Right ventricle myocardium superior (tissue), 1 donor: Measurements from ENCODE around the gene KAT6B. TPM values are rescaled to one million over a fixed set of nuclear protein-coding genes. Genes with fewer than 3 reads are reported as not detected.
A peak's percentile ranks its signal among the peaks of the same experiment; 100 is the strongest.

Experiments
- ATAC-seq: fragments of 200-7000 bp; cut with Tn5 transposase; one replicate; pipeline ENCODE4 v1.9.1; 2020; ENCODE audit warnings: mild to moderate bottlenecking; ENCODE audit not compliant: poor library complexity
- DNase-seq: peaks from one replicate; pipeline ENCODE4 v3.0.0-alpha.2; 2020
- intact Hi-C: fragments of 100-400 bp; cut with DNase I; formaldehyde crosslinking; loops from one replicate; pipeline ENCODE4 v1.11.2; 2022
- total RNA-seq: library from RNA; stranded (reverse); fragmentation: NEBNext Ultra II Directional; extraction: Animal tissue kit (Norgen Biotek cat#: 25700); gene quantifications from one replicate; pipeline ENCODE4 v1.2.1, GENCODE V29; 2021
- donor health status: DM: no; HTN: yes; CAD: no; lungs with severe emphysema.

KAT6B gene
- total RNA-seq, 1 donor from 2014 or later, result 36.2 TPM

DNA sequence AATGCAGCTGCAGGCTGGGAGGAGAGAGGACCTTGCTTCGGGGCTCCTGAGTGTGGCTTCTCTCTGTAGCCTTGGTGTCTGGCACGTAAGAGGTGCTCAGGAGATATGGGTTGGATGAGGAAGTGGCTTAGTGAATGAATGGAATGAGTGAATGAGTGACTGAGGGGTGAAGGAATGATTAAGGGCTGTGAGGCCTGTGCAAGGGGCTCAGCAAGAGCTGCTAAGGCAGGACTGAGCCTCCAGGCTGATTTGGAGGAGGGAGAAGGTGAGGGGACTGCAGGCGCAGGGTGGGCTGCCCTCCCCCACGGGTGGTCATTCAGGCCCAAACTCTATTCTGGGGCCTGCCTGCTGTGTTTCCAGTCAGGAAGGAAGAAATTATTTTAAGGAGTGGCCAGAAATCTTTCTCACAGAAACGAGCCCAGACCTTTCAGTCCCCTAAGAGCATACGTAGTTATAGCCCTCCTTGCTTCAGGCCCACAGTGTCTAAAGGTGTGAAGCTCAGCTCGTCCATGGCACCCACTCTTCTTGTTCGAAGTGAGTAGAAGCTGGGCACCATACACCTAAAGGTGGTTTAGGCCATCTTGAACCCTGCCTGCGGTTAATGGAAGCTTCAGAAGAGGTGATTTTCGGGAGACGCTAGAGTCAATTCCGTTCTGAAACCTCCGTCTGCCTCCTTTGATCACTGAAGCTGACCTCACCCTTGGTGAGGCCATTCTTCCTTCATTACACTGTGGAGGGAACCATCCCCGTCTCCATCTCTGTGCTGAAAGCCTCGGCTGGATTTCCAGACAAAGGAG is 235.5 kb downstream of the KAT6B start:
- intact Hi-C loops, result no loop called here
- ATAC-seq (no peak), DNase-seq (no peak)

DNA sequence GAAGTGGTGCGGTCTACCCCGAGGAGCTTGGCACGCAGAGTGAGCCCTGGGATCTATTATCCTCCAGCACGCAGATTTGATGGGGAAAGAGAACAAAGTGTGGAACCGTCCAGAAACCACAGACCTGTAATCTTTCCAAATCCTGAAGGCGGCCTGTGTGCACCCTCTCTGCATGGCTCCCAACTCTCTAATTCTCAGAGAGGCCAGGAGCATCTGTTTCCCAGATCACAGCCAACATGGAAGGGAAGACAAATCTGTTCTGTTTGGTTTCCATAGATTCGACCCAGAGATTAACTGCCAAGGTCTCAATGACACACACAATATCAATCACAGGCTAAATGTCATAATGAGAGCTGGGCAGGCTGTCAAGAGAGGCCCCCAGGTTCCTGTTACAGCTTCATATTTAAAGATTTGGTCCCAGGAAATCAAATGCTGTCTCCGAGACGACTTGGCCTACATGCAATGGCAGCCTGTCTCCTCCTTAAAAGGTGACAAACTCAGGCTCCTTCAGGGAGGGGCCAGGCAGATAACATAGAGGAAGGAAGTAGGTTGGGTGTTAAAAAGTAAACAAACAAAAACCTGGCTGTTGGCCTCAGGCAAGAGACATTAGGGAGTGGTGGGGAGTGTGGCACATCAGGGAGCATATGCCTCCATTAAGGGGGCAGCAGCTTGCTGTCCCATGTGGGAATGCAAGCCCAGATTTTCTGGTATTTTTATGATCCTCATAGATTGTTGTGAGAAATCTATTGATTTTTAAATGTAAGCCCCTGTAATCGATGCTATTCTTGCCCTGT is 236.3 kb downstream of the KAT6B start:
- DNase-seq, result no peak
- intact Hi-C loops, result no loop called here
- no peak for ATAC-seq

DNA sequence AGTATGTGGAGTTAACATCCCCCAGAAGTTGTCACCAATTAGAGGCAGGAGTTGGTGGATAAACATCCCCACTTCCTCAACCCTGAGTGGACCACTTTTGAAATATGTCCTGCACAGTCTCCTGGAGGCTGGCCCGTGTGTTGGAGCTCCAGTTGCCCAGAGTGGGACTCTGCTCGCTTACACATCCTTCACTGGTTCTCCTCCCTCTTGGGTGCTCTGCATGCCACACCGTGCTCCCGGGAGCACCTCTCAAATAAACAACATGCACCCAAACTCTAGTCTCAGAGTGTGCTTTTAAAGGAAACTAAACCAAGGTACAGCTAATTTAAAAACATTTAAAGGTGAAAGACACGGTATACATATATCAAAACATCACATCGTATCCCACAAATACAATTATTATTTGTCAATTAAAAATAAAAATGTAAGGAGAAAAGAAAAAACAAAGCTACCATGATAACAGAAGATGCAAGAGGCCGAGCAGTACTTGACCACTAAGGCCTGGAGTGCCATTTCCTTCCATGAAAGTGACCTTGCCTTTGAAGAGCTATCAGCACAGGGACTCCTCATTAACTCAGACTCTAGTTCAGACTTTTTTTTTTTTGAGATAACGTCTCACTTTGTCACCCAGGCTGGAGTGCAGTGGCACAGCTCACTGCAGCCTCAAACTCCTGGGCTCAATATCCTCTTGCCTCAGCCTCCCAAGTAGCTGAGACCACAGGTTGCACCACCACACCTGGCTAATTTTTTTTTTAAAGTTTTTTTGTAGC is 237.2 kb downstream of the KAT6B start:
- intact Hi-C loops, result no loop called here

DNA sequence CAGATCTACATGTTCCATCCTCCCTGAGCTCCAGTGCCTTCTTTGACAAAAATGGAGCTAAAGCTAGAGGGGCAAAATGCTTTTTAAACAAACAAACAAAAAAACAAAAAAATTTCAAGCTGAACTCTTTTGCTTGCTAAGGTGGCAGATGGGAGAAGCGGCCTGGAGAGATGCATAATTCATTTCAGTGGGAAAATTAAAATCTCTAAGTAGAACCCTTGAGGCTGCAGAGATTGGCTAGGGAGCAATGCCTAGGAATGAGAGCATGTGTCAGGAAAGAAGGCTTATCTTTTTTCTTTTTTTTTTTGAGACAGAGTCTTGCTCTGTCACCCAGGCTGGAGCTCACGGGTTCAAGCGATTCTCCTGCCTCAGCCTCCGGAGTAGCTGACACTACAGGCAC is 238.7 kb downstream of the KAT6B start:
- ATAC-seq (no peak), DNase-seq (no peak)
- intact Hi-C loops, result no loop called here

More for the DNA sequence above, 237.2 kb downstream of the KAT6B start:
- ATAC-seq (no peak), DNase-seq (no peak)

DNA sequence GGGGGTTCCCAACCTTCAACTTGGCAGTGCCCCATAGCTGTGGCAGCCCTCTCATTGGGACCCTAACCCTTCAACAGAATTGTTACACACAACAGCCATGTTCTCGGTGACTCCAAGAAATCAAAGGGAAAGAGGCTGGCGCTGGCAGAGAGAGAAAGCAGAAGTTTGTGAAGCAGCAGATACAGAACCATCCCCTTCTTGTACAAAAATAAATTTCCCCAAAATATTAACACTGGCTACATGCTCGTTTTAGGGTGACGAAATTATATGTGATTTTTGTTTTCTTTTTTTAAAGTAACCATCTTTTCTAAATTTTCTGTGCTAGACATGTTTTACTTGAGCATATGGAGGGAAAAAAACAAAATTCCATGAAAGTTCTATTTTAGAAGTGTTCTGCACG is 239.9 kb downstream of the KAT6B start:
- ATAC-seq (no peak), DNase-seq (no peak)
- intact Hi-C loops, result no loop called here

DNA sequence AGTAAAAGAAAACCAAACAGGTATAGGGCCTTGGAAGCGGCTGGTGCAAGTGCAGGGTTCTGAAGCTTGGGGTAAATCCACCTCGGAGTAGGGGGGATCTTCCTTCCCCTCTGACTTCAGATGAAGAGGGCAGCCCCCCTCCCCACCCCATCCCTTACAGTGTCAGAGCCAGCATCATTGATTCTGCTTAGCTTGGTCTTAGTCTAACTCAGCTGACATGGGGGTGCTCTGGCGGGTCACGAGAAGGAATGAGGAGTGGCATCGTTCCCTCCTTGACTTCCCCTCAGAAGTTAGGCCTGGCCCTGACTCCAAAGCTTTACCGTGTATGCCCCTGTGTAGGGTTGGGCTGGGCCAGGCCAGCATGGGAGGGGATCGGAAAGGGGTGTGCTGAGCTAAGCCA is 240.9 kb downstream of the KAT6B start:
- DNase-seq (no peak), ATAC-seq (no peak)
- intact Hi-C loops, result no loop called here

DNA sequence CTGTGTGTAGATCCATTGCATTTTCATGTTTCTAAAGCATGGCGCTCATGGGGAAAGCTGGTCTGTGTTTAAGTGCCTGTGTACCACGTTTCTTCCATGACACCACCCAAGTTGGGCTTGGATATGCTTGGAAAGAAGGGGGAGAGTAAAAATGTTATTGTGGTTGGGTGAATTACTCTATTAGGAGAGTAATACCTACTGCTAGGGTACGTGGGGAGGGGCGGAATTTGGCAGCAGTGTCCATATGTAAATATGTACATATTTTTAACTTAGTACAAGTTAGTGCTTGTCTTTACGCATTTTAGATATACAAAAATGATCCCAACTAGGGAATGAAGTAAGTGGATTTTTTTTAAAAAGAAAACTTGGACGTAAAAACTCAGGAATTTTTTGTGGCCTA is 242.1 kb downstream of the KAT6B start:
- no peak for ATAC-seq
- DNase-seq, result no peak
- intact Hi-C loops, result no loop called here

DNA sequence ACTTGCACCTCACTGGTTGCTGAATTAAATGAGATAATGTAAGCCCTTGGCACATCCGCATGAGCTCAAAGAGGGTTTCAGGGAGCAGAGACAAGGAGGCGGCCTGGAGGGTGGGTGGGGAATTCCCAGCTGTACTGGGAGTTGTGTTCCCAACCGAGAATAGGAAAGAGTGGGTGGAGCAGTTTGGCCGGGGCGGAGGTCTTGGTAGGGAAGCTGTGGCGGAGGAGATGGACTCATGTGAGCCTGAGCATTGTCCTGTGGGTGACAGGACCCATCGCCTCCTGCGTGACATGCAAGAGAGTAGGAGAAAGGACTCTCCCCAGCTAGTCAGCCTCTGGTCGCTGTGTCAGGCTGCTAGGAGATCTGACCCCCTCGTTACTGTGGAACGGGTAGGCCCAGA is 244.1 kb downstream of the KAT6B start:
- intact Hi-C loops, result no loop called here
- ATAC-seq (peak; percentile 49), DNase-seq (peak; percentile 50)

DNA sequence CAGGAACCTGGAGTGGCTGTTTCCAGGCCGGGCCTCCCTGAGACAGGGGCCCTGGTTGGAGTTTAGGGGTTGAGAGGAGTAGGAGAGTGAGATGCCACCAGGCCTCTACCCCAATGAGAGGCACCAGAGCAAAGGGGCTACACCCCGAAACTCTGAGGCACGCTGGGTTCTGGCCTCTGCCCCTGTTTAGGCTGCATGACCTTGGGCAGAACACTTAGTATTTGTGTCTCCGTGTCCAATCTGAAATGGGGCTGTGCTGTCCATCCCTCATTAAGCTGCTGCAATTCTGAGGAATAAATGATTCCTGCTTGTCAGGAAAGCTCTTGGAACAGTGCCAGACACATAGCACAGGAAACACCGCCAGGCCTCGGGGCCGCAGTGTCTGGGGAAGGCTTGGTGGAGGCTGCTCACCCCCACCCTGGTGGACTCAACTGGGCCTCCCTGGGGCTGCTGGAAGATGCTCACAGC is 244.6 kb downstream of the KAT6B start:
- ATAC-seq (peak; percentile 25), DNase-seq (no peak)
- intact Hi-C loops, result no loop called here

DNA sequence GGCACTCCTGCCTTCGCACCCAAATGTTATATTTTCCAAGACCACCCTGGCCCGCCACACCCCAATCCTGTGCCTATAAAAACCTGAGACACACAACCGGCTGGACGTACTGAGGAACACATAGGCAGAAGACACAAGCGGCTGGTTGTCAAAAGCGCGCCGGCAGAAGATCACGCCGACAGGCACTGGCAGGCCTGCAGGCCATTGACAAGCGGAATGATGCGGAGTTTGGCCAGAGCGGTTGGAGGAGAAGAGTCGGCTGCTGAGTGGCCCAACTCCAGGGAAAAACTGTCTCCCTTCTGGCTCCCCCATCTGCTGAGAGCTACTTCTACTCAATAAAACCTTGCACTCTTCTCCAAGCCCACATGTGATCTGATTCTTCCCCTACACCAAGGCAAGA is 245.4 kb downstream of the KAT6B start:
- intact Hi-C loops, result no loop called here
- no peak for ATAC-seq

DNA sequence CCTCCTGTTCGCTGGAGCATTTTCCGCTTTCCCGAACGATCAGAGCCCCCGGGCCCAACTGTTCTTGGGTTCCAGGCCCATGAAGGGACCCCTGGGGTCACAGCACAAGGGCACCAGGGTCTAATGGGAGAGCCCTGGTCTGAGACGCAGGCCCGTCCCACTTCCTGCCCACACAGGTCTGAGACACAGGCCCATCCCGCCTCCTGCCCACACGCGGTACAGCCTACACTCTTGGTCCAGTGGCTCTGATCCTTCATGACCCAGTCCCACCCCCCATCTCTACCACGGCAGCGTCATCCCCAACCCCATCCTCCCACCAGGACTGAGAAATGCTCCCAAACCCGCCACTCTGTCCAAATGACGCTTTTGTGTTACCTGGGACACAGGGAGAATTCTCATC is 246.3 kb downstream of the KAT6B start:
- ATAC-seq (no peak), DNase-seq (no peak)
- intact Hi-C loops, result no loop called here

More for the DNA sequence above, 245.4 kb downstream of the KAT6B start:
- no peak for DNase-seq

DNA sequence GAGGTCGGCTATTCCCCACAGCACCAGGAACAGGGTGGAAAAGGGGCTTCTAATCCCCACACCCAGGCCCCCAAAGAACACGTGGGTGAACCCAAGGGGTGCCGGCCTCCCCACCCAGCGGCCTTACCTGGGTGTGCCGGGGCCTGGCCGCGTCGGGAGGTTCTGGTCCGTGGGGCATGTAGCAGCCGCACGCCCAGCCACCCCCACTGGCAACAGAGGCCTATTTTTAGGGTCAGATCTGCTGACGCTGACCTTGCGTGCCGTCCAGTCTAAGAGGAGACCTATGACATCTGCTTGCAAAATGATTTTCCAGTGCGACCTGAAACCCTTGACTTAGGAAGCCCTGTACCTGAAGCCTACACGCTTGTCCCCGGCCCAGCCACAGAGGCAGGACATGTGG is 247.0 kb downstream of the KAT6B start:
- intact Hi-C loops, result no loop called here
- ATAC-seq (no peak), DNase-seq (no peak)

DNA sequence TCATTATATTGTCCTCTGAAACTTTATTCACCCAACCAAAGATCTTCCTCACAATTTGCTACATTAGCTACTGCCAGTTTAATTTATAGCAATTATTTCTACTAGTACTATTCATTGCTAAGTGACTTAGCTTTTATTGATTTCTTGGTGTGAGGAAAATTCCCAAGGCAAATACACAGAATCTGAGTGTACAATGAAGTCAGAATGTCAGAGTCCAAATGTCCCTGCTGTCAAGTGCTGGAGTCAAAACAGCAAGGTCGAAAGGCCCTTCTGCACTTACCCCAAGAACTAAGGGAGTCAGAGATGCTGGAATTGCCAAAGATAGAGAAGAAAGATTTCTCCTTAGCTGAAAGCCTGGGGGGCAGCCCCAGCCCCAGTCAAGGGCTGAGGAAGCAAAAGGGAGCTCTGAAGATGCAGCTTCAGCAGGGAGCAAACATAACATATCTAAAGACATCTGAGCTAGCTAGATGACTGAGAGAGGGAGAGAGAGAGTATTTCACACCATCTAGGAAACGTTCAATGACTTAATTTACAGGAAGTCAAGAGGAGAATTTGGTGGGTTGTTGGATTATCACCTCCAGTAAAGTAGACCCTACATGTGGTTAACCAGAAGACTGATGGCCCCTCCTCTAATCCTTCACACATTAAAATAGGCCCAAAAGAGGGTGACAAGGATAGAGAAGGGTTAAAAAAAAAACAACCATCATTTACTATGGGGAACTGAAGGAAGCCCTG is 248.5 kb downstream of the KAT6B start:
- no peak for ATAC-seq
- intact Hi-C loops, result no loop called here
- DNase-seq, result no peak

DNA sequence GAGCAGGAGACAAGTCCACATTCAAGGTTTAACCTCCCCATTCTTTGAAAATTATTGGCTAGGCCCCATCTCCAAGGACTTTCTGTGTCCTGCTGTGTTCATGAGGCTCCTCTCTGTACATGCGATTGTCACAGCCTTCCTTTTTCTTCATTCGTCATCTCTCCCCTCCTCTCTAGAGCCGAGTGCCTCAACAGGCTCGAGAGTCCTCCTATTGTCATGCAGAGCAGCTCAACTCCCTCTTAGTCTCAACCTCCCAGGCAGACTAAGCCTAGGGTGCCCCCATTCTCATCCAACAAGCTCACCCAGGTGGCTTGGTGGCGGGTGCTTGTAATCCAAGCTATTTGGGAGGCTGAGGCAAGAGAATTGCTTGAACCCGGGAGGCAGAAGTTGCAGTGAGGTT is 249.9 kb downstream of the KAT6B start:
- ATAC-seq (no peak), DNase-seq (no peak)
- intact Hi-C loops, result no loop called here

DNA sequence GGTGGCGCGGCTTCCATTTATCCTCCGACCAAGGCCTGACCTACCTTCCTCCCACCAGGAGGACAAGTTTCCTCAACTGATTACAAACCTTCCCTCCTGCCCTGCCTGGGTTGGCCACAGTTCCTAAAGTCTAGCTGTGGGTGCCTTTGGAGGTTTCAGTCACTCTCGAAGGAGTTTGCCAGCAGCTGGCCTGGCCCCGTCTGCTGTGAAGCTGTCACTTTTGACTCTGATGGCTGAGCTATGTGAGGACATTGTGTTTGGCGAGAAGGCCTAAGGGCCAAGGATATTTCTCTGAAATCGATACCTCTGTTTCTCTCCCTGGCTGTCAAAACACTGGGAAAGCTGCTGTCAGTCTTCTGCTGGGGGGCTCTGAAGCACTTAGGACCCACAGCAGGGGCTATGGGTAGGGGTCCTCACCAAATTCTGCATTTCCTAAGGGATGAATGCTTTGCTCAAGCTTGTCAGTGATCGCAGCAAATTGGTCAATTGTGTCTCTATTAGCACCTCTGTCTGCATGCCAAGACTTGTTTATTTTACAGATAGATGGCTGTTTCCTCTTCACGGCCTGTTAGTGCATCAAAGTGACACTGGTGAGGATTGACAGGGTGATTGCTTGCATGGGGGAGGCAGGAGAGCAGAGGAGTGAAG is 253.2 kb downstream of the KAT6B start:
- DNase-seq, result no peak
- intact Hi-C loops, result no loop called here
- ATAC-seq, result no peak

DNA sequence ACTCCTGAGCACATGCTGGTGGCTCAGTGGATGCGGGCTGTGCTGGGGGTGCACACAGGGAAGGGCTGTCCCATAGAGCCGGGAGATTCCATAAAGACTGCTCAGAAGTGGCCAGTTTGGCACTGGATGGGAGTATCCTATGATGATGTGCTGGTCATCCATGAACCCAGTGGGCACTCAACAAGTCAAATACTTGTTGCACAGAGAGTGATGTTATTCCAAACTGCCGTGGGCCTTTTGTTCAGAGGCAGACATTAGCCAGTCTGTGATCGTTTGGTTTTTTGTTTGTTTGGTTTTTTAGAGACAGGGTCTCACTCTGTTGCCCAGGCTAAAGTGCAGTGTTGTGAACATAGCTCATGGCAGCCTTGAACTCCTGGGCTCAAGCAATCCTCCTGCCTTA is 254.2 kb downstream of the KAT6B start:
- no peak for DNase-seq
- intact Hi-C loops, result no loop called here
- no peak for ATAC-seq

DNA sequence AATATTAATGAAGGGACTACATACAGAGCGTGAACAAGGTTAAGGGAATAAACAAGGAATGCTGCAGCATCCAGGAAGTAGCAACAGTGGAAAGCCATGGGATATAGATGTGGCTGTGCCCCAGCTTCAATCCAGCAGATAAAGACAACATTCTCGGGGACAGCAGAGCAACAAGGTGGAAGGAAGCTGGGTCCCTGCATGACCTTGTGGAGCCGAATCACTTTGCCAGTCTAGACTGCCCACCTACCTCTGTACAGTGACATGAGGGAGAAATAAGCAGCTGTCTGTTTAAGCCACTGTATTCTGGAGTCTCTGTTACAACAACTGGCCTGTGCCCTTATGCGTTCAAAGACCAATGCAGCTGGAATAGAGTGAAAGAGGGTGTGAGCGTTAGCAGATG is 255.0 kb downstream of the KAT6B start:
- ATAC-seq (no peak), DNase-seq (no peak)
- intact Hi-C loops, result no loop called here
